NCI-H2196 treated with DMSO at 0.1 percent for 48 hours (cell line): ENCODE measurements around the gene SCGB2B2.
"Not testable (repeated sequence)": the region's sequence is repeated elsewhere in the genome, so short reads cannot be mapped to it uniquely, and the experiment has no call there.

Experiments
- DNase-seq: peaks from one replicate; lab custom pipeline; 2025; ENCODE audit not compliant: unreplicated experiment; lab: John Stamatoyannopoulos, UW

SCGB2B2 gene

GRCh38 chr19:34669305-34669704 lies 7.7 kb downstream of the SCGB2B2 start:
- no peak for DNase-seq

GRCh38 chr19:34668690-34669089 lies 8.3 kb downstream of the SCGB2B2 start:
- DNase-seq: not testable (repeated sequence)

GRCh38 chr19:34668077-34668689 lies 8.8 kb downstream of the SCGB2B2 start:
- not testable (repeated sequence) for DNase-seq

GRCh38 chr19:34667349-34668076 lies 9.4 kb downstream of the SCGB2B2 start:
- peak; percentile 13 for DNase-seq

- DNase-seq: no peak
Observed at GRCh38 chr19:34666958-34667265, 10.0 kb downstream of the SCGB2B2 start.

GRCh38 chr19:34666200-34666957 lies 10.6 kb downstream of the SCGB2B2 start:
- no peak for DNase-seq

- not testable (repeated sequence) for DNase-seq
Observed at GRCh38 chr19:34665275-34665674, 11.7 kb downstream of the SCGB2B2 start.

- no peak for DNase-seq
Observed at GRCh38 chr19:34664870-34665269, 12.1 kb downstream of the SCGB2B2 start.

- no peak for DNase-seq
Observed at GRCh38 chr19:34664168-34664567, 12.8 kb downstream of the SCGB2B2 start.

GRCh38 chr19:34662919-34663318 lies 14.0 kb downstream of the SCGB2B2 start:
- no peak for DNase-seq

GRCh38 chr19:34661357-34661756 lies 15.6 kb downstream of the SCGB2B2 start:
- no peak for DNase-seq

GRCh38 chr19:34655651-34656050 lies 21.3 kb downstream of the SCGB2B2 start:
- no peak for DNase-seq

- no peak for DNase-seq
Observed at GRCh38 chr19:34654796-34655195, 22.2 kb downstream of the SCGB2B2 start.

- DNase-seq: no peak
Observed at GRCh38 chr19:34651747-34652146, 25.2 kb downstream of the SCGB2B2 start.

- DNase-seq: no peak
Observed at GRCh38 chr19:34649886-34650543, 26.9 kb downstream of the SCGB2B2 start.

GRCh38 chr19:34645551-34645950 lies 31.4 kb downstream of the SCGB2B2 start:
- DNase-seq: no peak

- DNase-seq: no peak
Observed at GRCh38 chr19:34644991-34645461, 31.9 kb downstream of the SCGB2B2 start.

- DNase-seq: no peak
Observed at GRCh38 chr19:34642241-34642640, 34.7 kb downstream of the SCGB2B2 start.

- peak; percentile 49 for DNase-seq
Observed at GRCh38 chr19:34639491-34640085, 37.4 kb downstream of the SCGB2B2 start.

GRCh38 chr19:34633802-34634201 lies 43.2 kb downstream of the SCGB2B2 start:
- DNase-seq: no peak
